Activated effector memory CD4-positive, alpha-beta T cell treated with Interleukin-2 at 50 U/mL for 16 hours (primary cell): ENCODE measurements around the gene PTPRQ.

ENCODE experiments used
- DNase-seq: peaks from one replicate; pipeline ENCODE4 v3.0.0-alpha.2; 2020

The PTPRQ gene

GRCh38 chr12:80576641-80577418 is 132.8 kb downstream of the PTPRQ start:
- DNase-seq = no peak

- DNase-seq = no peak
Measured at GRCh38 chr12:80580254-80580653, 136.2 kb downstream of the PTPRQ start.

- no peak for DNase-seq
Measured at GRCh38 chr12:80581783-80582182, 137.7 kb downstream of the PTPRQ start.

GRCh38 chr12:80582431-80582830 is 138.4 kb downstream of the PTPRQ start:
- DNase-seq = no peak

- no peak for DNase-seq
Measured at GRCh38 chr12:80589077-80589476, 145.0 kb downstream of the PTPRQ start.

- no peak for DNase-seq
Measured at GRCh38 chr12:80590085-80590484, 146.1 kb downstream of the PTPRQ start.

- no peak for DNase-seq
Measured at GRCh38 chr12:80593766-80594165, 149.7 kb downstream of the PTPRQ start.

GRCh38 chr12:80596509-80596908 is 152.5 kb downstream of the PTPRQ start:
- no peak for DNase-seq

- no peak for DNase-seq
Measured at GRCh38 chr12:80598004-80598606, 154.1 kb downstream of the PTPRQ start.

GRCh38 chr12:80602455-80602854 is 158.4 kb downstream of the PTPRQ start:
- DNase-seq = no peak

- DNase-seq = no peak
Measured at GRCh38 chr12:80607361-80608135, 163.5 kb downstream of the PTPRQ start.

GRCh38 chr12:80617733-80618132 is 173.7 kb downstream of the PTPRQ start:
- no peak for DNase-seq

GRCh38 chr12:80620281-80620680 is 176.2 kb downstream of the PTPRQ start:
- DNase-seq = no peak

GRCh38 chr12:80622271-80622670 is 178.2 kb downstream of the PTPRQ start:
- no peak for DNase-seq

GRCh38 chr12:80625051-80625450 is 181.0 kb downstream of the PTPRQ start:
- DNase-seq = no peak

GRCh38 chr12:80625901-80626300 is 181.9 kb downstream of the PTPRQ start:
- DNase-seq = no peak

GRCh38 chr12:80627782-80628181 is 183.7 kb downstream of the PTPRQ start:
- DNase-seq = no peak

- no peak for DNase-seq
Measured at GRCh38 chr12:80632835-80633234, 188.8 kb downstream of the PTPRQ start.

GRCh38 chr12:80634903-80635302 is 190.9 kb downstream of the PTPRQ start:
- DNase-seq = no peak

- no peak for DNase-seq
Measured at GRCh38 chr12:80636832-80637231, 192.8 kb downstream of the PTPRQ start.

- no peak for DNase-seq
Measured at GRCh38 chr12:80641936-80642335, 197.9 kb downstream of the PTPRQ start.

GRCh38 chr12:80643961-80644360 is 199.9 kb downstream of the PTPRQ start:
- DNase-seq = no peak

GRCh38 chr12:80648881-80649280 is 204.8 kb downstream of the PTPRQ start:
- no peak for DNase-seq

- no peak for DNase-seq
Measured at GRCh38 chr12:80655751-80656150, 211.7 kb downstream of the PTPRQ start.
